ENCODE results near the gene P2RX6. TPM values are rescaled to one million over a fixed set of nuclear protein-coding genes. Genes with fewer than 3 reads are reported as not detected.

P2RX6 gene
- total RNA-seq, 6 donors from 2014 or later, result 0.39 to 22.0 (median 0.65) TPM

DNA sequence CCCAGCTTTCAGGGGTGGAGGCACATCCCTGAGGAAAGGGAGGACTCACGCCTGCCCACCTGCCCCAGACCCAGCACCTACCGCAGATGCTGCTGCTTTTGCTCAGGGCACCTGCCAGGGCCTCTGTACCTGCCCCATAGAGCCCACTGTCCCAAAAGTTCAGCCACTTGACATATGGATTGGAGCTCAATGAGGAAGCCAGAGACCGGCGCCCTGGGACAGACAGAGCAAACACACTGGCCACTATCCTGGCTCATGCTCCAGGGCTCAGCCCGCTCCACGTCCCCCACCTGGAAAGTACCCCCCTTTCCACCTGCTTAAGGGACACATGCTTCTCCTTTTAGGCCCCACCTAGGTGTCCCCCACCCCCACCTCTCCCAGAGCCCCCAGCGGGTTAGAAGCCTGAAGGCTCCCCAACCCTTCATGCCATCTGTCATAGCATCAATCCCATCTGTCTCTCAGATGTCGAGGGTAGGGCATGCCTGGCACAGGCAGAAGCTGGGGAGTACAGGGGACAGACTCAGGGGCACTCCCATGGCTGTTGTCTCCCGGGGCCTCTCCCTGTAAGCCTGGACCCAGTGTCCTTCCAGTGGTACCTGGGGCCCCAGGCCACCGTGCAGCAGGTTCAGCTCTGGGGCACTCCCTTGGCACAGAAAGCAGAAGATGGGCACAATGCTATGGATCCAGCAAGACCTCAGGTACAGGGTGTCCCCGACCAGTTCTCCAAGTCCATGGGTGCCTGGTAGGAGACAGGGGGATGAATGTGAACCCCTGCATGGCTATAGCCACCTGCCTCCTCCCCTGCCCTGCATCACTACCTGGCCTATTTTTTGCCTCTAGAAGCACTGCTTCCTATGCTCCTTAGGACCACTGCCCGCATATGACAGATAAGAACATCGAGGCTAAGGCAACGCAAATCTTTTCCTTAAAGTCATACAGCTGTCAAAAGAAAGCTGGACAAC, 2.2 kb upstream of the P2RX6 start:
- WGBS, 2 donors, result 87 to 93% methylated on average over 6 to 13 of the region's 14 CpGs

GRCh38 chr22:21013657-21014201, 1.2 kb upstream of the P2RX6 start:
- Histone ChIP-seq H3K4me3 (peak overlapping the region; percentile 14 to 57 (median 50)), H3K36me3 (no peaks in the 10 kb centered on the region), H3K27ac (peak overlapping the region; percentile 50 to 80 (median 67)), H3K27me3 (no peaks in the 10 kb centered on the region), H3K9me3 (no peaks in the 10 kb centered on the region), H3K4me1 (peaks cover 22 to 27% (median 23%) of the 10 kb centered on the region in 4 donors)
- ATAC-seq (ENCODE audit: low FRiP score in 2 of 2) (no peak), DNase-seq (peak in 1 of 2 donors; percentile 85)
- WGBS, 2 donors, result 10 to 12% methylated on average over 23 to 24 of the region's 24 CpGs
- TF ChIP-seq POLR2A (IDR thresholded peaks at IDR 0.05) (no peak), EP300 (IDR thresholded peaks at IDR 0.05) (no peak), CTCF (IDR thresholded peaks at IDR 0.05) (no peak), POLR2AphosphoS5 (IDR thresholded peaks at IDR 0.05) (no peak)

More for the DNA sequence above, 2.2 kb upstream of the P2RX6 start:
- no peaks in the 10 kb centered on the region for H3K36me3 ChIP-seq
- peak overlapping the region in 1 of 4 donors; percentile 80 for H3K27ac ChIP-seq
- DNase-seq (peak in 1 of 2 donors; percentile 14), ATAC-seq (ENCODE audit: low FRiP score in 2 of 2) (no peak)
- no peaks in the 10 kb centered on the region for H3K9me3 ChIP-seq
- H3K4me3 ChIP-seq, result no peak overlapping the region
- TF ChIP-seq CTCF (IDR thresholded peaks at IDR 0.05) (no peak), POLR2AphosphoS5 (IDR thresholded peaks at IDR 0.05) (no peak), EP300 (IDR thresholded peaks at IDR 0.05) (no peak), POLR2A (IDR thresholded peaks at IDR 0.05) (no peak)
- peaks cover 22 to 27% (median 23%) of the 10 kb centered on the region in 4 donors for H3K4me1 ChIP-seq
- H3K27me3 ChIP-seq, result no peaks in the 10 kb centered on the region

- peak overlapping the region; percentile 50 to 80 (median 67) for H3K27ac ChIP-seq
- H3K4me3 ChIP-seq, result peak overlapping the region; percentile 14 to 57 (median 50)
- WGBS, 2 donors, result 2% methylated on average over 15 to 20 of the region's 40 CpGs
- ATAC-seq (ENCODE audit: low FRiP score in 2 of 2), result peak; percentile 83 to 94
- H3K27me3 ChIP-seq, result no peaks in the 10 kb centered on the region
- peak; percentile 86 to 97 for DNase-seq
- TF ChIP-seq POLR2AphosphoS5 (IDR thresholded peaks at IDR 0.05) (no peak), POLR2A (IDR thresholded peaks at IDR 0.05) (peak in 1 of 4 donors; percentile 13)
- no peaks in the 10 kb centered on the region for H3K36me3 ChIP-seq
- peaks cover 22 to 27% (median 23%) of the 10 kb centered on the region in 4 donors for H3K4me1 ChIP-seq
- H3K9me3 ChIP-seq, result no peaks in the 10 kb centered on the region
Observed at GRCh38 chr22:21014202-21014725, 701 bp upstream of the P2RX6 start.

DNA sequence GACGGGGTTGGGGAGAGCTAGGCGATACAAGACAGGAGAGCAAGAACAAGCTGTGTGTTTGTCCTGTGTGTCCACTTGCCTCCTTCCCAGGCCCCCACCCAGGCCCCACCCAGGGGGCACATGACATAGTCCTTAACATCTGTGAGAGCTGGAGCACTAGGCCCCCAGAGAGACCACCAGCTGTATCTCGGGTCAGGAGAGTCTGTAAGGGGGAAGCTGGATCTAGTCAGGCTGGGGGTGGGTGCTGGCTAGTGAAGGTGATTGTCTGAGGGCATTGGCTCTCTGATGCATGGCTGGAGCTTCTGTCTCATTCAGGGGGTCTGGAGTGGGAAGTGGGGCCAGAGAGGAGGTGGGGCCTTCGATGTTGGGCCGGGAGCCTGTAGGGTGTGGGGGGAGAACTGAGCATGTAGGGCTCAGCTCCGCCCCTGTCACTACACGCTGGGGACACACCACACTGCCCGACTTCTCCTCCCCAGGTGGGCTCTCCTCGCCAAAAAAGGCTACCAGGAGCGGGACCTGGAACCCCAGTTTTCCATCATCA, 571 bp downstream of the P2RX6 start:
- 70 to 75% methylated on average over 3 to 10 of the region's 10 CpGs for WGBS, 2 donors
- peak overlapping the region; percentile 49 to 82 (median 62) for H3K27ac ChIP-seq
- peak overlapping the region in 2 of 4 donors; percentile 6 to 57 for H3K4me3 ChIP-seq

More for the DNA sequence above, 571 bp downstream of the P2RX6 start:
- Histone ChIP-seq H3K36me3 (no peaks in the 10 kb centered on the region), H3K27me3 (no peaks in the 10 kb centered on the region), H3K9me3 (no peaks in the 10 kb centered on the region), H3K4me1 (peaks cover 22 to 27% (median 23%) of the 10 kb centered on the region in 4 donors)
- DNase-seq (no peak), ATAC-seq (ENCODE audit: low FRiP score in 2 of 2) (no peak)
- TF ChIP-seq EP300 (IDR thresholded peaks at IDR 0.05) (no peak), CTCF (IDR thresholded peaks at IDR 0.05) (no peak), POLR2A (IDR thresholded peaks at IDR 0.05) (no peak)
